ENCODE data around the gene MATK.
"Not testable (repeated sequence)": the region's sequence is repeated elsewhere in the genome, so short reads cannot be mapped to it uniquely, and the experiment has no call there.

The MATK gene

DNA sequence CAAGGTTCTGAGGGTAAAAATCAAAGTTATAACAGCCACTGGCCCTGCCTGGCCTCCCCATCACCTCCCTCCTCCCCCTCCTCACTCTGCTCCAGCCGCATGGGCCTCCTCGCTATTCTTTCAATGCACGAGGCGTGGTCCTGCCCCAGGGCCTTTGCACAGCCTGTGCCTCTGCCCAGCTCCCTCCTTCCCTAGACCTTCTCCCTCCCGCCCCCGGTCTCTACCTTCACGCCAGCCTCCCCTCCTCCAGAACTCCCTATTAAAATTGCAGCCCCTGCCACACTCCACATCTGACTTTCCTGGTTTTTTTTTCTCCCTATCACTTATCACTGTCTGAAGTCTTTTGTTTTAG, 17.5 kb downstream of the MATK start:
- H3K27ac ChIP-seq = no peak overlapping the region
- no peak overlapping the region for H3K4me3 ChIP-seq
- DNase-seq (ENCODE audit: low spot score) = no peak
- TF ChIP-seq, protein P1, sequence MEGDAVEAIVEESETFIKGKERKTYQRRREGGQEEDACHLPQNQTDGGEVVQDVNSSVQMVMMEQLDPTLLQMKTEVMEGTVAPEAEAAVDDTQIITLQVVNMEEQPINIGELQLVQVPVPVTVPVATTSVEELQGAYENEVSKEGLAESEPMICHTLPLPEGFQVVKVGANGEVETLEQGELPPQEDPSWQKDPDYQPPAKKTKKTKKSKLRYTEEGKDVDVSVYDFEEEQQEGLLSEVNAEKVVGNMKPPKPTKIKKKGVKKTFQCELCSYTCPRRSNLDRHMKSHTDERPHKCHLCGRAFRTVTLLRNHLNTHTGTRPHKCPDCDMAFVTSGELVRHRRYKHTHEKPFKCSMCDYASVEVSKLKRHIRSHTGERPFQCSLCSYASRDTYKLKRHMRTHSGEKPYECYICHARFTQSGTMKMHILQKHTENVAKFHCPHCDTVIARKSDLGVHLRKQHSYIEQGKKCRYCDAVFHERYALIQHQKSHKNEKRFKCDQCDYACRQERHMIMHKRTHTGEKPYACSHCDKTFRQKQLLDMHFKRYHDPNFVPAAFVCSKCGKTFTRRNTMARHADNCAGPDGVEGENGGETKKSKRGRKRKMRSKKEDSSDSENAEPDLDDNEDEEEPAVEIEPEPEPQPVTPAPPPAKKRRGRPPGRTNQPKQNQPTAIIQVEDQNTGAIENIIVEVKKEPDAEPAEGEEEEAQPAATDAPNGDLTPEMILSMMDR (IDR thresholded peaks at IDR 0.05) = no peak

GRCh38 chr19:3768015-3768747, 18.0 kb downstream of the MATK start:
- Histone ChIP-seq H3K4me3 (no peak overlapping the region), H3K27ac (no peak overlapping the region)
- TF ChIP-seq, protein P1 (IDR thresholded peaks at IDR 0.05) = no peak
- DNase-seq (ENCODE audit: low spot score) = no peak

- no peak overlapping the region for H3K27ac ChIP-seq
- TF ChIP-seq, protein P1 (IDR thresholded peaks at IDR 0.05) = no peak
- no peak overlapping the region for H3K4me3 ChIP-seq
- no peak for DNase-seq (ENCODE audit: low spot score)
These were observed 19.1 kb downstream of the MATK start for GRCh38 chr19:3767050-3767449.

DNA sequence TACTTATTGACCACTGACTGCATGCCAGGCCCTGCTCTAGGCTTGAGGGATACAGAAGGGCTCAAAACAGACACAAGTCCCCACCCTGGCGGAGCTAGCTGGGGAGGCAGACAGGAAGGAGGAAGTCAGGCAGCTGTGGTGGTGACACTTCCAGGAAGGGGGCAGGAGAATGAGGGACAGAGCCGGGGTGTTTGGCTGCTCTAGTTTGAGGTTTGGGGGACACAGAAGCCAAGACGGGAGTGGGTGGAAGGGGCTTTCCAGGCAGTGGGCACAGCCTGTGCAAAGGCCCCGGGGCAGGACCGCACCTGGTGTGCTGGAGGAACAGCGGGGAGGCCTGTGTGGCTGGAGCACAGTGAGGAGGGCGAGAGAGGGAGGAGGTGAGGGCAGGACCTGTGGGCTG, 19.7 kb downstream of the MATK start:
- TF ChIP-seq, protein P1 (IDR thresholded peaks at IDR 0.05) = no peak
- Histone ChIP-seq H3K27ac (no peak overlapping the region), H3K4me3 (no peak overlapping the region)
- DNase-seq (ENCODE audit: low spot score) = no peak

DNA sequence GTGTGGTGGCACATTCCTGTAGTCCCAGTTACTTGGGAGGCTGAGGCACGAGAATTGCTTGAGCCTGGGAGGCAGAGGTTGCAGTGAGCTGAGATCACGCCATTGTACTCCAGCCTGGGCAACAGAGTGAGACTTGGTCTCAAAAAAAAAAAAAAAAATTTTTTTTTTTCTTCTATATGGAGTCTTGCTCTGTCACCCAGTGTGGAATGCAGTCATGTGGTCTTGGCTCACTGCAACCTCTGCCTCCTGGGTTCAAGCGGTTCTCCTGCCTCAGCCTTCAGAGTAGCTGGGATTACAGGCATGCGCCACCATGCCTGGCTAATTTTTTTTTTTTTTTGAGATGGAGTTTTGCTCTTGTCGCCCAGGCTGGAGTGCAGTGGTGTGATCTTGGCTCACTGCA, 20.4 kb downstream of the MATK start:
- DNase-seq (ENCODE audit: low spot score); H3K27ac ChIP-seq; H3K4me3 ChIP-seq: not testable (repeated sequence)

DNA sequence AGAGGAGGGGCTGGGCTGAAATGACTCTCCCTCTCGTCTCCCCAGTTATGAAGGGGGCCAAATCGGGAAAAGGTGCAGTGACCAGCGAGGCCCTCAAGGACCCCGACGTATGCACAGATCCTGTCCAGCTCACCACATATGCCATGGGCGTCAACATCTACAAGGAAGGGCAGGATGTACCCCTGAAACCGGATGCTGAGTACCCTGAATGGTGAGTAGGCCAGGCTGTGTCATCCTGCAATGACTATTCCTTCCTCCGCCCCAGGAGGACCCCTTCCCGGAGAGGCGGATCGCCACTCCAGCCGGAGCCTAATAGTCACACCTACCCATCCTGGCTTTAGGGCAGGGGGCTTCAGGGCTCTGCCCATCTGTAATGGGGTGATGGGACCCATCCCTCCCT, 21.1 kb downstream of the MATK start:
- TF ChIP-seq, protein P1 (IDR thresholded peaks at IDR 0.05) = no peak
- H3K27ac ChIP-seq = no peak overlapping the region
- no peak overlapping the region for H3K4me3 ChIP-seq
- no peak for DNase-seq (ENCODE audit: low spot score)

- Histone ChIP-seq H3K4me3 (peak within 1 kb of the TSS; percentile 97), H3K27ac (peak within 1 kb of the TSS; percentile 95 to 98)
- DNase-seq (ENCODE audit: low spot score) = peak; percentile 99
- TF ChIP-seq, protein P1 (IDR thresholded peaks at IDR 0.05) = no peak
These were observed 23.4 kb downstream of the MATK start, which contains the start of gene MRPL54 for GRCh38 chr19:3762501-3763459. Gene MRPL54 (plus strand): TSS chr19:3762682. CDS start chr19:3762701, 19 bp downstream.
